Fibroblast of villous mesenchyme (primary cell): ENCODE data around the gene PCDHGB2. TPM values are rescaled to one million over a fixed set of nuclear protein-coding genes. Genes with fewer than 3 reads are reported as not detected.
"Not testable (repeated sequence)": the region's sequence is repeated elsewhere in the genome, so short reads cannot be mapped to it uniquely, and the experiment has no call there.

Source experiments
- DNase-seq: peaks from one replicate; pipeline ENCODE4 v3.0.0-alpha.2; 2010; ENCODE audit warnings: low read depth
- H3K4me3 ChIP-seq: 2 replicates; pipeline ENCODE4 v1.5.1; 2011; ENCODE audit warnings: low read depth, mild to moderate bottlenecking, low read length
- total RNA-seq: library from RNA; depleted of rRNA; stranded (reverse); fragments of >200 nt; gene quantifications from 2 replicates; pipeline ENCODE4 v1.2.3, GENCODE V29; 2012
- TF ChIP-seq, protein P1 (sequence below): IDR thresholded peaks from 2 replicates; pipeline ENCODE4 v1.5.1; 2012; ENCODE audit warnings: low read depth, mild to moderate bottlenecking, low read length; ENCODE audit not compliant: insufficient read depth

Gene PCDHGB2
- total RNA-seq, 1 donor, result 2.6 TPM

DNA sequence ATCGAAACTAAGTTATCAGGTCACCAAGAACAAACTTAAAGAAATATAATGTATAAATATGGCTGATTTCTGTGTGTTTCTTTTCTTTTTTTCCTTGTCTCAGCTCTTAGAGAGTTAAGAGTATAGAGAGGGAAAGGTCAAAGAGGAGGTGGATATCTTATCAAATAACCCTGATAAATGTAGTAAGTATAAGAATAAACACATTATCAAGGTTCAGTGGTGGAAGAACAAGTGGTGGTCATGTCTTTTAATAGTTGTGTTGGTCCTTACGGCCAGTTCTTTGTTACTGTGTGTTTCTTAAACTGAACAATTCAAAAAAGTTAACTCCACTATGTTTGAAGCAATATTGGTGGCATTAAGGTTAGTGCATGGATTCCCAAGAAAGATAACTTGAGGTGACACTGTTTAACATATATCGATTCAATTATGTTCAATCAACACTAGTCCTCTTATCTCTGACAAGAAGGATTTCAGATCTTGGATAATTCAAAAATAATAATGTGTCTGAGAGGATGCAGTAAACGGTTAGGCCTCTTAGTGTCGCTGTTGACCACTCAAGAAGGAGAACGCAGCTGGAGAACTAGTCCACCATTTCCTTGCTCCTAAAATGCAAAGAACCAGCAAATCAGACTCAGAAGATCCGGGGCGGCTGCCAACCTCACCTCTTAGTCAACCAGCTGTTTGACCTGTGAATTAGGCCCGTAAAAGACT, 16.4 kb upstream of the PCDHGB2 start, which contains the start of gene PCDHGA3:
PCDHGA3 (plus strand) TSS at position 588 of the 711 bp plus-strand sequence. CDS start 205 bp downstream, outside the sequence.
- TF ChIP-seq, protein P1, sequence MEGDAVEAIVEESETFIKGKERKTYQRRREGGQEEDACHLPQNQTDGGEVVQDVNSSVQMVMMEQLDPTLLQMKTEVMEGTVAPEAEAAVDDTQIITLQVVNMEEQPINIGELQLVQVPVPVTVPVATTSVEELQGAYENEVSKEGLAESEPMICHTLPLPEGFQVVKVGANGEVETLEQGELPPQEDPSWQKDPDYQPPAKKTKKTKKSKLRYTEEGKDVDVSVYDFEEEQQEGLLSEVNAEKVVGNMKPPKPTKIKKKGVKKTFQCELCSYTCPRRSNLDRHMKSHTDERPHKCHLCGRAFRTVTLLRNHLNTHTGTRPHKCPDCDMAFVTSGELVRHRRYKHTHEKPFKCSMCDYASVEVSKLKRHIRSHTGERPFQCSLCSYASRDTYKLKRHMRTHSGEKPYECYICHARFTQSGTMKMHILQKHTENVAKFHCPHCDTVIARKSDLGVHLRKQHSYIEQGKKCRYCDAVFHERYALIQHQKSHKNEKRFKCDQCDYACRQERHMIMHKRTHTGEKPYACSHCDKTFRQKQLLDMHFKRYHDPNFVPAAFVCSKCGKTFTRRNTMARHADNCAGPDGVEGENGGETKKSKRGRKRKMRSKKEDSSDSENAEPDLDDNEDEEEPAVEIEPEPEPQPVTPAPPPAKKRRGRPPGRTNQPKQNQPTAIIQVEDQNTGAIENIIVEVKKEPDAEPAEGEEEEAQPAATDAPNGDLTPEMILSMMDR, result peak; percentile 55
- DNase-seq, result peak; percentile 61
- H3K4me3 ChIP-seq, result peak within 1 kb of the TSS; percentile 51

DNA sequence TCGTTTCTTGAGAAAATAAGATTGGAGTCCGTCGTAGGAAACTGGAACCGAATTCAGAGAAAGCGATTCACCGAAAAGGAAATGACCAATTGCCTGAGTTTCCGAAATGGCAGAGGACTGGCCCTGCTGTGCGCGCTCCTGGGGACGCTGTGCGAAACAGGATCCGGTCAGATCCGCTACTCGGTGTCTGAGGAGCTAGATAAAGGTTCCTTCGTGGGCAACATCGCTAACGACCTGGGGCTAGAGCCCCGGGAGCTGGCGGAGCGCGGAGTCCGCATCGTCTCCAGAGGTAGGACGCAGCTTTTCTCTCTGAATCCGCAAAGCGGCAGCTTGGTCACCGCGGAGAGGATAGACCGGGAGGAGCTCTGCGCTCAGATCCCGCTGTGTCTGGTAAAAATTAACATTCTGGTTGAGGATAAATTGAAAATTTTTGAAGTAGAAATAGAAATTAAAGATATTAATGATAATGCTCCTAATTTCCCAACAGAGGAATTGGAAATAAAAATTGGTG, 15.8 kb upstream of the PCDHGB2 start:
- TF ChIP-seq, protein P1, result no peak
- DNase-seq, result no peak
- H3K4me3 ChIP-seq, result peak overlapping the region; percentile 51

DNA sequence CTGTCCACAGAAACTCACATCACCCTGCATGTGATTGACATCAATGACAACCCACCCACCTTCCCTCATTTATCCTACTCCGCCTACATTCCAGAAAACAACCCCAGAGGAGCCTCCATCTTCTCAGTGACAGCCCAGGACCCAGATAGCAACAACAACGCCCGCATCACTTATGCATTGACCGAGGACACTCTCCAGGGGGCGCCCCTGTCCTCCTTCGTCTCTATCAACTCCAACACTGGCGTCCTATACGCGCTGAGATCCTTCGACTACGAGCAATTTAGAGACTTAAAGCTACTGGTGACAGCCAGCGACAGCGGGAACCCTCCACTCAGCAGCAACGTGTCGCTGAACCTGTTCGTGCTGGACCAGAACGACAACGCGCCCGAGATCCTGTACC, 14.5 kb upstream of the PCDHGB2 start:
- DNase-seq, result no peak
- H3K4me3 ChIP-seq, result no peak overlapping the region
- TF ChIP-seq, protein P1, result no peak

DNA sequence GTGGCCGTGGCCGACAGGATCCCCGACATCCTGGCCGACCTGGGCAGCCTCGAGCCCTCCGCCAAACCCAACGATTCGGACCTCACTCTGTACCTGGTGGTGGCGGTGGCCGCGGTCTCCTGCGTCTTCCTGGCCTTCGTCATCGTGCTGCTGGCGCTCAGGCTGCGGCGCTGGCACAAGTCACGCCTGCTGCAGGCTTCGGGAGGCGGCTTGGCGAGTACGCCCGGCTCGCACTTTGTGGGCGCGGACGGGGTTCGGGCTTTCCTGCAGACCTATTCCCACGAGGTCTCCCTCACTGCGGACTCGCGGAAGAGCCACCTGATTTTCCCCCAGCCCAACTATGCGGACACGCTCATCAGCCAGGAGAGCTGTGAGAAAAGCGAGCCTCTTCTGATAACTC, 13.8 kb upstream of the PCDHGB2 start:
- H3K4me3 ChIP-seq, DNase-seq: not testable (repeated sequence)

DNA sequence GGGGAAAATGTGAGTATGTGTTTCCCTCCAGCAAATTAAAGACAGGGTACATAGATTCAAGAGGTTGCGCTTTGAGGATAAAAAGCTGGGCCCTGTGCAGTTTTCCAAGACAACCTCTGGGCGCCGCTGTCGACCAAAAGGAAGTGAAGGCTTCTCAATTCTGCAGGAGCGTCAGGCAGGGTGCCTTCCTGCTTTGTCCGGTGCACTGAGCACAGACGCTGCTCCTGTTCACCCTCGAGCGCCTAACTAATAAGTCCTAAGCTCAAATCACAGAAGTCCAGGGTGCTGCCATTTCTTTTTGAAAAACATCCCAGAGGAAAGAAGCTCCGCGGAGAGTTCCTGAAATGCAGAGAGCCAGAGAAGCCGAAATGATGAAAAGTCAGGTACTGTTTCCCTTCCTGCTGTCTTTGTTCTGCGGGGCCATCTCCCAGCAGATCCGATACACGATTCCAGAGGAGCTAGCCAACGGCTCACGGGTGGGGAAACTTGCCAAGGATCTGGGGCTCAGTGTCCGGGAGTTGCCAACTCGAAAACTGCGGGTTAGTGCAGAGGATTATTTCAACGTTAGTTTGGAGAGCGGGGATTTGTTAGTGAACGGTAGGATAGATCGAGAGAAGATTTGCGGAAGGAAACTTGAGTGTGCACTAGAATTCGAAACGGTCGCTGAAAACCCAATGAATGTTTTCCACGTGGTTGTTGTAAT, 9.7 kb upstream of the PCDHGB2 start, which contains the start of gene PCDHGB1:
PCDHGB1 (plus strand) TSS at position 183 of the 703 bp plus-strand sequence; CDS start at position 345, 162 bp downstream.
- peak within 1 kb of the TSS; percentile 24 for H3K4me3 ChIP-seq
- DNase-seq, result peak; percentile 52
- TF ChIP-seq, protein P1, result peak; percentile 59

DNA sequence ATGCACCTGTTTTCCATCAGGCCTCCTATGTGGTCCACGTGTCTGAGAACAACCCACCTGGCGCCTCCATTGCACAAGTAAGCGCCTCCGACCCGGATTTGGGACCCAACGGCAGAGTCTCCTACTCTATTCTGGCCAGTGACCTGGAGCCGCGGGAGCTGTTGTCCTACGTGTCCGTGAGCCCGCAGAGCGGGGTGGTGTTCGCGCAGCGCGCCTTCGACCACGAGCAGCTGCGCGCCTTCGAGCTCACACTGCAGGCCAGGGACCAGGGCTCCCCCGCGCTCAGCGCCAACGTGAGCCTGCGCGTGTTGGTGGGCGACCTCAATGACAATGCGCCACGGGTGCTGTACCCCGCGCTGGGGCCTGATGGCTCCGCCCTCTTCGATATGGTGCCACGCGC, 8.2 kb upstream of the PCDHGB2 start:
- no peak overlapping the region for H3K4me3 ChIP-seq
- TF ChIP-seq, protein P1, result no peak
- DNase-seq, result no peak

DNA sequence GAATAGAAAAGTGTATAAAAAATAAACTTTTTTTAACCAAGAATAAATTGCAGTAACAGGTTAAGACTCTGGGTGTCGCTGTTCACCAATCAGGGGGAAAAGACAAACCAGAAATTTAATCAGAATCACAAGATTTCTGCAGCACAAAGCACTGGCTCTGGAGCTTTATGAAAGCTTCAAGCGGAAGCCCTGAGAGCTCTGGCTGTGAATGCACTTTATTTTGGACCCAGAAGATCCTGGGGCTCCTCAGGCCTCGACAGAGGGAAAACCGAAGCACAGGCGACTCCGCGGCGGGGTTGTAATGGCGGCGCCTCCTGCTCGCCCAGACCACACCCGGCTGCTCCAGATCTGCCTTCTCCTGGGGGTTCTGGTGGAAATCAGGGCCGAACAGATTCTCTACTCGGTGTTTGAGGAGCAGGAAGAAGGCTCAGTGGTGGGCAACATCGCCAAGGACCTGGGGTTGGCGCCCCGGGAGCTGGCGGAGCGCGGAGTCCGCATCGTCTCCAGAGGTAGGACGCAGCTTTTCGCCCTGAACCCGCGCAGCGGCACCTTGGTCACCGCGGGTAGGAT, 4.8 kb upstream of the PCDHGB2 start, which contains the start of gene PCDHGA4:
PCDHGA4 (plus strand) TSS at position 122 of the 570 bp plus-strand sequence; CDS start at position 209, 87 bp downstream.
- DNase-seq, result peak; percentile 33

More for the DNA sequence above, 4.8 kb upstream of the PCDHGB2 start, which contains the start of gene PCDHGA4:
- H3K4me3 ChIP-seq, result peak within 1 kb of the TSS; percentile 53
- TF ChIP-seq, protein P1, result peak; percentile 60
